Psoas muscle (tissue), 8 donors: ENCODE results near the gene FAM131A. TPM values are rescaled to one million over a fixed set of nuclear protein-coding genes. Genes with fewer than 3 reads are reported as not detected.

ENCODE experiments used
- ATAC-seq, 4 donors: fragments of 200-7000 bp; cut with Tn5 transposase; one replicate each; pipeline ENCODE4 v1.9.1; 2020; ENCODE audit warnings: moderate library complexity in 3 of 4, mild to moderate bottlenecking in 2 of 4
- DNase-seq, 2 donors: peaks; one replicate each; pipeline ENCODE4 v3.0.0-alpha.2; 2020
- H3K27ac ChIP-seq: fragments of 200-600 bp; one replicate; pipeline ENCODE4 v1.8.0; 2022
- H3K27me3 ChIP-seq, 3 donors: fragments of 200-600 bp in 1 of 3; one replicate each; pipeline versions ENCODE4 v1.6.1 to v1.8.0; 2013 to 2022; ENCODE audit warnings: low read length in 2 of 3, mild to moderate bottlenecking in 2 of 3, moderate library complexity in 1 of 3; ENCODE audit not compliant: insufficient read depth in 3 of 3
- H3K36me3 ChIP-seq, 2 donors: fragments of 200-600 bp in 1 of 2; one replicate each; pipeline versions ENCODE4 v1.6.1 to v1.8.0; 2013 to 2022; ENCODE audit warnings: low read depth in 1 of 2, mild to moderate bottlenecking in 1 of 2, moderate library complexity in 1 of 2; ENCODE audit not compliant: insufficient read depth in 1 of 2
- H3K4me1 ChIP-seq: fragments of 200-600 bp; one replicate; pipeline ENCODE4 v1.8.0; 2022
- H3K4me3 ChIP-seq: fragments of 200-600 bp; one replicate; pipeline ENCODE4 v1.8.0; 2022; ENCODE audit warnings: mild to moderate bottlenecking
- H3K9me3 ChIP-seq: fragments of 200-600 bp; one replicate; pipeline ENCODE4 v1.8.0; 2022
- WGBS, 3 donors: extraction: QIAGEN DNeasy Blood & Tissue Kit; methylation state at CpG; one replicate each; pipeline versions ENCODE4 v1.1.6 to v1.1.7; 2013; 5-methylcytosine and 5-hydroxymethylcytosine counted together
- intact Hi-C, 2 donors: fragments of 100-400 bp; cut with DNase I; formaldehyde crosslinking; loops; one replicate each; pipeline versions ENCODE4 v1.11.0 to v1.14.2; 2022
- polyA plus RNA-seq, 3 donors: library from polyadenylated mRNA; stranded (reverse); fragments of 200-250 nt; gene quantifications; one replicate each; pipeline ENCODE4 v1.2.3, GENCODE V29; 2013
- total RNA-seq, 4 donors: library from RNA; stranded (reverse); fragmentation: NEBNext Ultra II Directional in 2 of 4; extraction: Animal tissue kit (Norgen Biotek cat#: 25700) in 2 of 4; gene quantifications; one replicate each; pipeline versions ENCODE4 v1.2.1 to v1.2.4, GENCODE V29; 2021 to 2023
- TF ChIP-seq, protein P1 (sequence below): fragments of 200-600 bp; IDR thresholded peaks from one replicate; pipeline ENCODE4 v1.8.0; 2022; ENCODE audit warnings: antibody characterized with exemption
- donor health status: healthy with polysubstance abuse.
- donor health status: DM: no; HTN: no; CAD: no; lungs with moderate emphysema.
- donor health status: Bipolar disorder and iron deficiency.
- donor health status: healthy.
- donor health status: DM: yes; HTN: yes; CAD: no.
- donor health status: DM: no; HTN: no; CAD: no.
- donor health status: DM: no; HTN: no; CAD: no.
- donor health status: DM: yes; HTN: yes; CAD: no.

Gene FAM131A
- total and polyA plus RNA-seq, 7 donors = 12.6 to 26.8 (median 13.9) TPM

DNA sequence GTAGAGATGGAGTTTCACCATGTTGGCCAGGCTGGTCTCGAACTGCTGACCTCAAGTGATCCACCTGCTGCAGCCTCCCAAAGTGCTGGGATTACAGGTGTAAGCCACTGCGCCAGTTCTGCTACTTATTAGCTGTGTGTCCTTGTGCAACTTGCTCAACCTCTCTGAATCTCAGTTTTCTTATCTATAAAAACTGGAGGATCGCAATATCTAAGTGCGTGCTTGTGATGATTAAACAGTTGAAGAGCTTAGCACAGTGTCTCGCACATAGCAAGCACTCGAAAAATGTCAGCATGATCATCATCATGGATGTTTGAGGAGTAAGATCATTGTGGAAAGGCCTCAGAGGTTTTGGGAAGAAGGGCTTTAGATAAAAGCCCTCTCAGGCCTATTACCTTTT, 13.2 kb downstream of the FAM131A start:
- DNase-seq (peak in 1 of 2 donors; percentile 6), ATAC-seq (no peak)
- intact Hi-C loops = no loop called here
- Histone ChIP-seq H3K27ac (no peak overlapping the region), H3K27me3 (no peaks in the 10 kb centered on the region), H3K4me3 (no peak overlapping the region), H3K36me3 (peaks cover 0 to 6% of the 10 kb centered on the region in 2 donors), H3K4me1 (peaks cover 7% of the 10 kb centered on the region), H3K9me3 (no peaks in the 10 kb centered on the region)
- WGBS, 3 donors = 92 to 96% (median 96%) methylated on average over 6 of the region's 6 CpGs
- TF ChIP-seq, protein P1, sequence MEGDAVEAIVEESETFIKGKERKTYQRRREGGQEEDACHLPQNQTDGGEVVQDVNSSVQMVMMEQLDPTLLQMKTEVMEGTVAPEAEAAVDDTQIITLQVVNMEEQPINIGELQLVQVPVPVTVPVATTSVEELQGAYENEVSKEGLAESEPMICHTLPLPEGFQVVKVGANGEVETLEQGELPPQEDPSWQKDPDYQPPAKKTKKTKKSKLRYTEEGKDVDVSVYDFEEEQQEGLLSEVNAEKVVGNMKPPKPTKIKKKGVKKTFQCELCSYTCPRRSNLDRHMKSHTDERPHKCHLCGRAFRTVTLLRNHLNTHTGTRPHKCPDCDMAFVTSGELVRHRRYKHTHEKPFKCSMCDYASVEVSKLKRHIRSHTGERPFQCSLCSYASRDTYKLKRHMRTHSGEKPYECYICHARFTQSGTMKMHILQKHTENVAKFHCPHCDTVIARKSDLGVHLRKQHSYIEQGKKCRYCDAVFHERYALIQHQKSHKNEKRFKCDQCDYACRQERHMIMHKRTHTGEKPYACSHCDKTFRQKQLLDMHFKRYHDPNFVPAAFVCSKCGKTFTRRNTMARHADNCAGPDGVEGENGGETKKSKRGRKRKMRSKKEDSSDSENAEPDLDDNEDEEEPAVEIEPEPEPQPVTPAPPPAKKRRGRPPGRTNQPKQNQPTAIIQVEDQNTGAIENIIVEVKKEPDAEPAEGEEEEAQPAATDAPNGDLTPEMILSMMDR = no peak

DNA sequence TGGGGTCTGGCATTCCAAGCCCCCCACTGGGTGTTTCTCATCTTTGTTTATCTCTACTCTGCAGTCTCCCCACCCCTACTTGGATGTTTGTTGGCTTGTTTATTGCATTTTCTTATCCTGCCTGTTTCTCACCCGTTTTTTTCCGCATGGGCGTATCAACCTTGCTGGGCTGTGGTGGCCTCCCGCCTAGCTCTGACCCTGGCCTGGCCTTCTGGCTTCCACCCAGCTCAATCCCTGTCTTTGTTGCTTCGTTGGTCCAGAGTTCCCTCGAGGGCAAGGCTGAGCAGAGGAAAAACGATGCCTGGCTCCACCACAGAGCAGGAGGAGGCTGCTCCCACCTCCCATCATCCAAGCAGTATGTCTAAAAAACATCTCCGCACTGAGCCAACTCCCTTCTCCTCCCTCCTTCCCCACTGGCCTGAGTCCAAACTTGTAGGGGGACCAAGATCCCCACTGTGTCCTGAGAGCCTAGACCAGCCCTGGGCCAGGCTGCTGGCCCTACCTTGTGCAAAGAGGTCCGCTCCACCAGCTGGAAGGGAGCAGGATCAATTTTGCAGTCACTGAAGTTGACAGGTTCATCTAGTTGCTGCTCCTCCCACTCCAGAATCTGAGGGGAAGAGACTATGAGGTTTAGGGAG, 14.2 kb downstream of the FAM131A start:
- ATAC-seq (no peak), DNase-seq (peak in 1 of 2 donors; percentile 19)
- H3K4me1 ChIP-seq = no peaks in the 10 kb centered on the region
- H3K36me3 ChIP-seq = peaks cover 0 to 7% of the 10 kb centered on the region in 2 donors
- no peaks in the 10 kb centered on the region for H3K9me3 ChIP-seq
- TF ChIP-seq, protein P1 = no peak
- no peak overlapping the region for H3K4me3 ChIP-seq
- H3K27me3 ChIP-seq = no peaks in the 10 kb centered on the region
- no peak overlapping the region for H3K27ac ChIP-seq
- WGBS, 3 donors = 54 to 59% (median 58%) methylated on average over 9 of the region's 9 CpGs
- intact Hi-C loops = no loop called here

DNA sequence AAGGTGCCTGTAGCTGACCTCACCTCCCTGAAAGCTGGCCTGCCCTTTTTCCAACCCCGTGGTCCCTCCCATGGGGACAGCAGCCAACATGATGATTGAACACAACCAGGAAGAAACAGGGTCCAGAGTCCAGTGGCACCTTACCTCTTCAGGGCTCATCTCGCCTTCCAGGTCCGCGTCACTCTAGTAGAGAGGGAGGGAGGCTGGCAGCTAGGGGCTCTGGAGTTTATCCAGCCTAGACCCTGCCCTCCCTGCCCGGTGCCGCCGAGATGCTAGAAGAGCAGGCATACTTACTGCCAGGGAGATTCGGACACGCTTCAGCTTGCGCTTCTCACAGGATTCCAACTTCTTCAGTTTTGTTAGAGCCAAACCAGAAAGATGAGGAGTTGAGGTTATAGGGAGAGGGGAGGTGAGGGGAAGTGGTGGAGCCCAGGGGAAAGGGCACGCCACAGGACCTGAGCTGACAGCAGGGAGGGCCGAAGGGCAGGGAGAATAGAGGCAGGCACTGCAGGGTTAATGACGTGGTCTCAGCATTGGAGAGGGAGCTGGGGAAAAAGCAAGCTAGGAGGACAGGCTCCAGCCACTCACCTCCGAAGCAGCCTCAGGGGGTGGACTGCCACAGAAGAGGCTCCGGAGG, 14.9 kb downstream of the FAM131A start:
- ATAC-seq = no peak
- 81 to 87% (median 81%) methylated on average over 15 of the region's 15 CpGs for WGBS, 3 donors

DNA sequence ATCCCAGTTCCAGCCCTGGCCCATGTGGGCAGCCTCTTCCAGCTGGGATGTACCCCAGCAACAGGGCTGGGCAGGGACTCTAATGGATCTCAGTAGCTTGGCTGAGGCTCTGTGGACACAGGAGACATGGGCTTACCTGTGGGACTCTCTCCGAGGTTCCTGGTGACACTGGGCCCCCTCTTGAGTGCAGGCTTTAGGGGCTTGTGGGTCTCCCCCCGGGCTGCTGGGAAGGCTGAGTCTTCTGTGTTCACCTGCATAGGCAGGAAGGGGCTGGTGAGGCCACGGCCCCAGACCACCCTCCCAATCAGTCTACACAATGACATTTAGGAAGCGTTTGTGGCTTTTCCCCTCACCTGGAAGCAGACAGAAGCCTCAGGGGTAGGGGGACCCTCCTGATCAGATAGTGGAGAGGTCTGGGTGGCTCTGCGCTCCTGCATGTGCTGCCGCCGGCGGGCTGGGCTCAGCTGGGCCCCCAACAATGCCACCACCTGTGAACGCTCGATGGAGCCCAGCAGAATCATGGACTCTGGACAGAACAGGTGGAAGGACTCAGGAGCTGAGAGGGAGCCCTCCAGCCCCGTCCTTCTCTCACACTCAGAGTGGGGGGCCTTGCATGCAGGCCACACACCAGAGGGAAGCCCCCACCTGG, 15.6 kb downstream of the FAM131A start:
- no peak overlapping the region for H3K4me3 ChIP-seq
- ATAC-seq = no peak
- no peaks in the 10 kb centered on the region for H3K4me1 ChIP-seq
- WGBS, 3 donors = 81 to 90% (median 86%) methylated on average over 9 to 11 of the region's 11 CpGs
- H3K27me3 ChIP-seq = no peaks in the 10 kb centered on the region
- no peaks in the 10 kb centered on the region for H3K9me3 ChIP-seq
- intact Hi-C loops = no loop called here
- H3K27ac ChIP-seq = no peak overlapping the region
- TF ChIP-seq, protein P1 = no peak
- DNase-seq = peak in 1 of 2 donors; percentile 23
- H3K36me3 ChIP-seq = peaks cover 0 to 10% of the 10 kb centered on the region in 2 donors

More for the DNA sequence above, 14.9 kb downstream of the FAM131A start:
- Histone ChIP-seq H3K27me3 (no peaks in the 10 kb centered on the region), H3K9me3 (no peaks in the 10 kb centered on the region), H3K4me3 (no peak overlapping the region), H3K36me3 (peaks cover 0 to 10% of the 10 kb centered on the region in 2 donors), H3K27ac (no peak overlapping the region), H3K4me1 (no peaks in the 10 kb centered on the region)
- peak in 1 of 2 donors; percentile 44 for DNase-seq
- intact Hi-C loops = no loop called here
- TF ChIP-seq, protein P1 = no peak
